Kidney capillary endothelial cell (primary cell): Measurements from ENCODE around the gene CXCR4.
A peak's percentile ranks its signal among the peaks of the same experiment; 100 is the strongest.

ENCODE experiments used
- DNase-seq: peaks from one replicate; pipeline ENCODE4 v3.0.0-alpha.2; 2018; ENCODE audit warnings: low spot score

The CXCR4 gene

DNA sequence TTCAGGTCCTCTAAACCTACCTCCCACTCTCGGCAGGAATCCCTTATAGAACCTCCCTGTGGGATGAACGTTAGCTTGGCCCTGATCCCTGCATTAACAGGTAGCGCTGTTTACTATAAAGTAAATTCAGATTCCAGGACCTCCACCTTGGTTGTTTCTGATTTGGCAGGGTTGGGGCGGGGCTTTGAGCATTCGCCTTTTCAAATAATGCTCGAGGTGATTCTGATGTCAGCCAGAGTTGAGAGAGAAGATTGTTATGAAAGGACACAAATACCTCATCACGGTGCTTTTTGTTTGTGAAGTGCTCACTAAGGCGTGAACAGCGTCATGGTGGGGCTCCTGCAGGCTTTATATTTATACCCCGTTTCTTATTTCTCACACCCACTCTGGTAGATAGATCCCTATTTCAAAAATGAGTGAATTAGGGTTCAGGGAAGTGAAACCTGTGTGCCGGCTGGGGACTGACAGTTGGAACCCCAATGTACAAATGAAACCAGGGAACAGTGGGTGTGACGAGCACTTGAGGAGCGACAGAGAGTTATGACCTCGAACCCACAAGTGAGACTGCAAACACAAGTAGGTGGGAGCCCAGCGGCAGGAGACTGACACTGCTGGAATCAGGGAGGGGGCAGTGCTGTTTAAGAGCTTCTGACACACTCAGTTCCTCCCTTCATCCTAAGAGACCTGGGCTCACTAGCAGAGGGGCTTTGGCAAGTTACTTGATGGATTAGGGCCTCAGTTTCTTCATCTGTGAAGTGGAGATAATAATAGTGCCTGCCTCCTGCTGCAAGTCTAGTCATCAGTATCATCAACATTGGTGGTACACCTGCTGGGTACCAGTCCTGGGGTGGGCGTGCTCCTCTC lies 14.2 kb upstream of the CXCR4 start:
- no peak for DNase-seq

- no peak for DNase-seq
Measured at GRCh38 chr2:136131484-136131960, 13.6 kb upstream of the CXCR4 start.

GRCh38 chr2:136130511-136130910 lies 12.6 kb upstream of the CXCR4 start:
- no peak for DNase-seq

- no peak for DNase-seq
Measured at GRCh38 chr2:136130045-136130444, 12.1 kb upstream of the CXCR4 start.

- peak; percentile 42 for DNase-seq
Measured at GRCh38 chr2:136129601-136130000, 11.7 kb upstream of the CXCR4 start.

GRCh38 chr2:136128905-136129304 lies 11.0 kb upstream of the CXCR4 start:
- DNase-seq, result no peak

DNA sequence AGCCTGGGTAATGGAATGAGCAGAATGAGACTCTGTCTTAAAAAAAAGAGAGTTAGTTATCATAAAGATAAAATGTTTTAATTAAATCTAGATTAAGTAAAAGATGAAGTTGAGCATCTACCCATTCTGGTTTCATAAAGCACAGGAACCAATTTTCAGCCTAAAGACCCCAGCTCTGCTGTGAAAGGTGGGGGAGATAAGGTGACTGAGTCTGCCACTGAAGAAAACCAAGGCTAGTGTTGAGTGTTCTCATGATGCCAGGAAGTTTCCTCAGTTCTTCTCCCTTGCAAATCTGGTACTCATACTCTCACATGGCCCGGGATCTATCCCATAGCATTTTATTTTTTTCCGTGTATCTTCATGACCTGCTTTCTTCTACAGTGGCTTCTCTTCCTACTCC lies 10.4 kb upstream of the CXCR4 start:
- no peak for DNase-seq

GRCh38 chr2:136127356-136127755 lies 9.4 kb upstream of the CXCR4 start:
- no peak for DNase-seq

DNA sequence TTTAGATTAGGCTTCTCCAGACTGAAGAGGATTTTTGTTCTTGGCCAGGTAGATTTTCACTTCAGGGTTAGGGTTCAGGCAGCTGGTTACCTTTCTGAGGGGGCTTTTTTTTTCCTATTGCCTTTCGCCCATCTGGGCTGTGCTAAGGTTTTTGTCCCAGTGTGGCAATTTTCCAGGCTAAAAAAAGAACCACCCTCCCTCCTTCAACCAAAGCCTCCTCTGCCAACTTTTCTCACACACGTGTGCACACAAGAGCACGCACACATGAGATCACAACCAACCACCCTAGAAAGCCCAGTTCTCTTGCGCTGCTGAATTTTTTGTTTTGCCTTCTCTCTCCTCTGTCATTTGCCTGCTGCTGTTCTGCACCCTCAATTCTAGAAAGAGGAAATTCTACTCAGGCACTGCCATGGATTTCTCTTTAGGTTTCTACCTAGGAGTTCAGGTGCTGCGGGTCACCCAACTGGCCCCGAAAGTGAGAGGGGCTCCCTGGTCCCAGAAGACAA lies 8.5 kb upstream of the CXCR4 start:
- no peak for DNase-seq

- DNase-seq, result no peak
Measured at GRCh38 chr2:136126021-136126420, 8.1 kb upstream of the CXCR4 start.

- no peak for DNase-seq
Measured at GRCh38 chr2:136125236-136125635, 7.3 kb upstream of the CXCR4 start.

GRCh38 chr2:136124805-136125204 lies 6.9 kb upstream of the CXCR4 start:
- no peak for DNase-seq

DNA sequence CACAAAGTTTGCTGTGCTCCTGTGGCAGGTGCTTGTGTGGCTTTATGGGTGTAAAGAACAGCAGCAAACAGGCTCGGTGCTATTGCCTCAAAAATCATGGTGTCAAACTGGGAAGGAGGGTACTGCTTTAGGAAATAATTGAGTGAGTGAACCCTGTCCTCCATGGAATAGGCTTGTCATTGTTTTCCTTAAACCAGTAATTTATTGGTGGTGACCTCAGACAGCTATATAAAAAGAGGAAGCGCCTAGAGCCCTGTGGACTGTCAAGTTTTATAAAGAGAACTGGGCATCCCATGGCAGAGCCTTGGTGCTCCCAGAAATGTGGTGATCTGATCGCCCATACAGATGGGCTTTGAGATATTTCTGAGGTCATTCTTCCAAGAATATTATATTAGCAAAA lies 4.7 kb upstream of the CXCR4 start:
- no peak for DNase-seq

DNA sequence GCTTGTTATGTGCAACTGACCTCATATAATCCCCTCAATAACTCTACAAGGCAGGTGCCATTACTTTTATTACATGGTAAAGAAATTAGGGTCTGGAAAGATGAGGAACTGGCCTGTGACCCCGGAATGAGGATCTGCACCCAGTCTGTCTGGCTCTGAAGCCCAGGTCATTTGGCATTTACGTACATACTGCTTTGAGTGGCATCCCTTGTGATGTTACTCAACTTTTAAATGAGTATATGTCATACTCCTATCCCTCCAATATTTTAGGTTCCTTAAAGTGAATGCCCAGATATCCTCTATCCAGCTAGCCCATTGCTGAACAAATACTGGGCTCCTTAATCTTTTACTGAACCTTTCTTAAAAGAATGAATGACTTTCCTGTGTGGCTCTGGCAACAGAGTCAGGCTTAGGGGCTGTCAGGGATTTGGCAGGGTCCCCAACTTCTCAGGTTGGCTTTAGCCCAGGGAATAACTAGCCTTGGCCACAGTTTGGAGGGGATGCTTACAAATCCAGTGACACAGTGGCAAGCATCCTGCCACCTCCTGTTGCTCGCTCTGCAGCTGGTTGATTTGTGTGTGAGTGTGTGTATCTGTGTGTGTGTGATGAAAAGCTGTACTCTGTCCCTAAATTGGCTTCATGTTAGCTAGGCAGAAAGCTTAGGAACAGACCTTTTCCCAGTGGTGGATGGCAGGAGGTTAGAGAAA lies 3.4 kb upstream of the CXCR4 start:
- no peak for DNase-seq

DNA sequence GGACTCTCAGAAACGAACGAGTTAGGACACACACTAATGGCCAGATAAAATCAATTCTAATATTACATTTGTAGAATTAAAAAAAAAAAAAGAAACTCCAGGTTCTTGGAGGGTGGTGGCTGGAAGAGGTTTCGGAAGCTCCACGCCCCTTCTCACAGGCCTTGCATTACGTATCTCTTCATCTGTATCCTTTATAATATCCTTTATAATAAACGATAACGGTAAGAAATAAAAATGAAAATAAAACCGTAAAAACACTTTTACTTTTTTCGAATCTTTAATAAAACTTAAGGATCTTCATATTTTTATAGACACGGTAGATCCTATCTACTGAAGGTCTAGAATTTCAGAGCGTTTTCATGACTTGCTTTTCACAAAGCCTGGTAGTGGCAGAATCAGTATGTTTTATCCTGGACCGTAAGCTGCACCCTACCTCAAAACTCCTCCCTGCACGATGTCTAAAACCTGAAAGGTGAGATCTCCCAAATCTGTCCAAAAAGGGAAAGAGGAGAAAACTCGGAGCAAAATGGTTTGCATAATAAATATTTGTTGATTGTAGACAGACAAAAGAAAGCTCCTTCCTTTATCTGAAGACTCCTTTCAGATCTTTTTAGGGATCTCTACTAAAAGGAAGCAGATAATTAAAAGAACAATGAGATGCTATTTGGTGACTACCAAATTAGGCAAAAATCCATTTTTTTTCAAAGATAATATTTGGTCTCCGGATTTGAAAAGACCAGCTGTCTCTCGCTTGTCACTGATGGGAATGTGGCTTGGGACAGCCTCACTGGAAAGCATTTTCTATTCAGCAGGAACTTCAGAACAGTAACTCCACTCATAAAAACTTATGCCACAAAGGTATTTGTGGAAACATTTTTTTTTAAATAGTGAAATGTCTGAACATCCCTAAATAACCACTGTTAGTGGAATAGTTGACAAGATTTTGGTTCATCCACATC lies 2.0 kb upstream of the CXCR4 start:
- DNase-seq, result no peak

DNA sequence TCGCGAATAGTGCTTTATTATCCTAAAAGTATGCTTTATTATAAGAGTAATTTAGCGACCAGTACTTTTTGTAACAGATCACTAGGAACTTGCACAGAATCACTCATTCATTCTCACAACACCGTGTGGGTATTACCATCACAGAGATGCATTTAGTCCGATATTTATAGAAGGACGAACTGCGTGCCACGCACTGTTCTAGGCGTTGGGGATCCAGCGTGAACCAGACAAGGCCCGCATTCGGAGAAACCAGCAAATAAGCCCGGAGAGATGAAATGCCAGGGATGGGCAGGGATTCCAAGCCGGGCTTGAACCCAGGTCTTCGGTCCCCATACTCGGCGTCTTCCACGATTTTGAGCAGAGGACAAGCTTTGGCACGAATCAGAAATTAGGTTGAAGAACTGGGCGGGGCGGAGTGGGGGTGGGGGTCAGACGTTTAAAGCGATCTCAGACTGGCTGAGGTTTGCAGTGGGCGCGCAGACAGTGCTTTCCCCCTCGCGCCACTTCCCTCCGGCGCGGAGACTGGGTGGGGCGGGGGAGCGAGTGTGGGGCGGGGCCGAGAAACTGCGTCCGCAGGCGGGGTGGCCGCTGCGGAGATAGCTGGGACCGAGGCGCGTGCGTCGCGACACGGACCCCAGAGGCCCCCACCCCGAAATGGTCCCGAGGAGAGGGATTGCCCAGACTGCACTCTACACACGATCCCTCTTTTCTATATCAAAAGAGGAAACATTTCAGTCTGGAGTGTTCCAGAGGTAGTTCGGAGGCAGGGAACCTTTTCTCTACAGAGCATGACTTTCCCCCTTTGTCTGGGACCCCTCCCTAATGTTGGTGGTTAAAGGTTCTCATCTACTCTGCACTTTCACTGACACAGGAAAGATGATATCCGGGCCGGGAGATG lies 1.1 kb upstream of the CXCR4 start:
- DNase-seq, result peak; percentile 51

GRCh38 chr2:136117391-136117841 lies 533 bp downstream of the CXCR4 start:
- DNase-seq, result peak; percentile 46

DNA sequence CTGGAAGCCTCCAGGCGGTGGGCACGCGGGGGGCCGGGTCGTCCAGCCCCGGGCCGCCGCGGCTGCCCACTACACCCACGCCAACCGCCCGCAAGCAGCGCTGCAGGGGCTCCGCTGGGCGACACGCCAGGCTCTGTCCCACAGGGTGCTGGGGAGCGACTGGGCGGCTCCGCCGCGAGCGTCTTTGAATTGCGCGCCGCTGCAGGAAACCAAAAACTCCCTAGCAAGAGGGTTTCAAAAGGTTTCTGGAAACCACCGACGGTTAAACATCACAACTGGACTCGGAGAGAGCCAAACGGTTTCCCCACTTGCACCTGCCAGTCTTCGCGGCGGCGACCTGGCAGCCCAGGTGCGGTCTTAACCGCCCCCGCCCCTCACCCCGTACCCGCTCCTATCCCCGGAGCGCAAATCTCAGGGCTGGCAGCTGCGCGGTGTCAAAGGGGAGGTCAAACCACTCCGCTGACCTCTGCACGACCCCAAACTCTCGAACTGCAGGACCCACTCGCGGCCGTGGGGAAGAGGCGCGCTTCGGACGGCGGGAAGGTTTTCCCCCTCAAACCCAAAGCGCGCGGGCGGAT lies 1.0 kb downstream of the CXCR4 start:
- DNase-seq, result no peak

- DNase-seq, result no peak
Measured at GRCh38 chr2:136116151-136116812, 1.7 kb downstream of the CXCR4 start.
